GM12891 (cell line): Measurements from ENCODE around the gene QSOX2.

Experiments used
- PAX5 ChIP-seq: IDR thresholded peaks from 2 replicates; pipeline ENCODE4 v1.6.1; 2011; ENCODE audit warnings: low read length, moderate library complexity, mild to moderate bottlenecking; ENCODE audit not compliant: insufficient read depth, severe bottlenecking
- POLR2A ChIP-seq: IDR thresholded peaks from 2 replicates; pipeline ENCODE4 v1.6.1; 2011; ENCODE audit warnings: low read depth, low read length, control low read depth
- POLR2AphosphoS5 ChIP-seq: IDR thresholded peaks from 2 replicates; pipeline ENCODE4 v1.6.1; 2011; ENCODE audit warnings: low read depth, low read length, control low read depth
- POU2F2 ChIP-seq: IDR thresholded peaks from 2 replicates; pipeline ENCODE4 v1.6.1; 2011; ENCODE audit warnings: low read depth, mild to moderate bottlenecking, control low read depth, low read length, moderate library complexity
- SPI1 ChIP-seq: IDR thresholded peaks from 2 replicates; pipeline ENCODE4 v1.6.1; 2011; ENCODE audit warnings: low read depth, low read length, control low read depth
- TAF1 ChIP-seq: IDR thresholded peaks from 2 replicates; pipeline ENCODE4 v1.6.1; 2011; ENCODE audit warnings: low read depth, low read length, control low read depth

GRCh38 chr9:136258299-136258625 lies 12.7 kb upstream of the QSOX2 start:
- TF ChIP-seq POLR2A (no peak), PAX5 (no peak), POLR2AphosphoS5 (no peak), SPI1 (no peak), TAF1 (no peak), POU2F2 (no peak)
